ENCODE results near the gene XXYLT1.
A peak's percentile ranks its signal among the peaks of the same experiment; 100 is the strongest.
"Not testable (repeated sequence)": the region's sequence is repeated elsewhere in the genome, so short reads cannot be mapped to it uniquely, and the experiment has no call there.

The XXYLT1 gene

GRCh38 chr3:195187609-195188425, 83.1 kb downstream of the XXYLT1 start:
- DNase-seq (ENCODE audit: extremely low spot score) = no peak
- no peak for TF ChIP-seq CTCF (IDR thresholded peaks at IDR 0.05; ENCODE audit: control extremely low read depth, extremely low read depth, low read depth, missing control alignments)
- CTCF ChIA-PET = interaction anchor here (0.8 to 5.2 kb wide), 10 partner anchors 10 to 517 kb away, joined by 3 to 21 read pairs (median 4); no protein-coding TSS in a partner anchor
- POLR2A ChIA-PET = no interaction called here

- CTCF ChIA-PET = interaction anchor here (1.2 to 5.2 kb wide), 7 partner anchors 8 to 83 kb away, joined by 3 to 21 read pairs (median 6); no protein-coding TSS in a partner anchor
- POLR2A ChIA-PET; DNase-seq (ENCODE audit: extremely low spot score): not testable (repeated sequence)
Measured at GRCh38 chr3:195186710-195187047, 84.3 kb downstream of the XXYLT1 start.

GRCh38 chr3:195186041-195186709, 84.8 kb downstream of the XXYLT1 start:
- ChIA-PET CTCF (interaction anchor here (1.4 to 5.2 kb wide), 6 partner anchors 8 to 24 kb away, joined by 3 to 21 read pairs (median 8); no protein-coding TSS in a partner anchor), POLR2A (no interaction called here)
- peak; percentile 47 for DNase-seq (ENCODE audit: extremely low spot score)
- TF ChIP-seq CTCF (IDR thresholded peaks at IDR 0.05; ENCODE audit: control extremely low read depth, extremely low read depth, low read depth, missing control alignments) = no peak

DNA sequence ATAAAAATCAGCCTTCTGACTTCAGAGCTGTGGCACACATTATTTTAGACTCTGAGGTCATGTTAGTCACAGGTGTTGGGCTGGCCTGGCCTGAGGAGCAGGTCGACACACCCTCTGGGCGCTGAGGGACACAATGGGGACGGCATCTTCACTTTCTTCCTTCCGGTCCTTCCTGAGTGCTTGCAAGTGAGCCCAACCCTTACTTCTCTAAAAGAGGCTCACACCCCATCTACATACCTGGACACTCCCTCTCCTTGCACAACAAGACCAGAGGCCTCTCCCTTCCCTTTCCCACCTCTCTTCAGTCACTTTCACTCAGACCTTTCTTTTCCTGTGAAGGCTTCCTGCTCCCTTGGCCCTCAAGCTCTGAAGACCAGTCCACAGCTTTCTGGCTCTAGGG, 85.4 kb downstream of the XXYLT1 start:
- no peak for DNase-seq (ENCODE audit: extremely low spot score)
- POLR2A ChIA-PET = no interaction called here
- no peak for TF ChIP-seq CTCF (IDR thresholded peaks at IDR 0.05; ENCODE audit: control extremely low read depth, extremely low read depth, low read depth, missing control alignments)

GRCh38 chr3:195184716-195185421, 86.1 kb downstream of the XXYLT1 start:
- CTCF ChIA-PET = interaction anchor here (0.9 to 3.8 kb wide), 4 partner anchors 11 to 20 kb away, joined by 3 to 19 read pairs (median 6); no protein-coding TSS in a partner anchor
- no peak for DNase-seq (ENCODE audit: extremely low spot score)
- POLR2A ChIA-PET = interaction anchor here (0.7 kb wide), 1 partner anchor 98 kb away, joined by 3 read pairs; no protein-coding TSS in a partner anchor
- no peak for TF ChIP-seq CTCF (IDR thresholded peaks at IDR 0.05; ENCODE audit: control extremely low read depth, extremely low read depth, low read depth, missing control alignments)

More for the DNA sequence above, 85.4 kb downstream of the XXYLT1 start:
- CTCF ChIA-PET = interaction anchor here (1.4 to 5.2 kb wide), 5 partner anchors 9 to 24 kb away, joined by 3 to 21 read pairs (median 9); no protein-coding TSS in a partner anchor

- ChIA-PET CTCF (interaction anchor here (0.9 to 3.8 kb wide), 3 partner anchors 9 to 77 kb away, joined by 3 to 19 read pairs (median 5); no protein-coding TSS in a partner anchor), POLR2A (no interaction called here)
- no peak for TF ChIP-seq CTCF (IDR thresholded peaks at IDR 0.05; ENCODE audit: control extremely low read depth, extremely low read depth, low read depth, missing control alignments)
- DNase-seq (ENCODE audit: extremely low spot score) = no peak
Measured at GRCh38 chr3:195183071-195183776, 87.7 kb downstream of the XXYLT1 start.

All from GM10248 (cell line).